ENCODE measurements around the gene CPPED1. TPM values are rescaled to one million over a fixed set of nuclear protein-coding genes. Genes with fewer than 3 reads are reported as not detected.

CPPED1 gene
- total RNA-seq, 1 experiment from 2014 or later: 8.1 TPM

DNA sequence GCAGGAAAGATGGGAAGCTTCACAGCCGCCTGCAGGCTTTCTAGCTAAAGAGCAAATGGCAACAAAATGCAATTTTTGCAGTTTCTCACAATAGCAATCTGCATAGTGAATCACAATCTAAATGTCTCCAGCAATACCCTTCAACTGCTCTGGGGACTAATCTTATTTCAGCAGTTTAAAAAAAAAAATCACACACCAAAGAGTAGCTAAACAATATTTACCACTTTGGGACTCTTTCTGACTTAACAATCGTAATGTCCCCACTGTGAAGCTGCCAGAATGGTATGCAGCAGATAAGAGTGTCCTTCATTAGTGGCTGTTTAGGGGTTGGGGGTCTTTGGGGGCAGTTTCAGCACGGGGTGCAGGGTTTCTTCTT, 9.8 kb downstream of the CPPED1 start:
- no peaks in the 10 kb centered on the region for H3K9me2 ChIP-seq (ENCODE audit: insufficient read depth)
- intact Hi-C loops (cut with micrococcal nuclease): no loop called here
- H2AFZ ChIP-seq (ENCODE audit: low read depth, low read length, poor library complexity, severe bottlenecking): no peak overlapping the region
- ChIA-PET POLR2A (no interaction called here), CTCF (no interaction called here), RAD21 (ENCODE audit: low non-redundant PET in 1 of 2, low total read pairs in 2 of 2, uncharacterized antibody in 2 of 2, unreplicated experiment in 2 of 2) (no interaction called here)
- H3K4me1 ChIP-seq (ENCODE audit: control insufficient read depth in 1 of 2, insufficient read depth in 2 of 2, low read length in 2 of 2): peaks cover 0 to 7% of the 10 kb centered on the region in 2 experiments; a peak in 1 of 4 replicates
- no peak for ATAC-seq
- TF ChIP-seq FOSL1 (IDR thresholded peaks at IDR 0.05; ENCODE audit: low read depth) (no peak), ZFX (IDR thresholded peaks at IDR 0.05) (no peak), EGR1 (IDR thresholded peaks at IDR 0.05; ENCODE audit: low read depth) (no peak), YY1 (IDR thresholded peaks at IDR 0.05; ENCODE audit: extremely low read depth, insufficient replicate concordance, low read depth, low read length) (no peak), POLR2A (IDR thresholded peaks at IDR 0.05; ENCODE audit: borderline replicate concordance, extremely low read depth, insufficient read depth, insufficient read length) (no peak), SRF (IDR thresholded peaks at IDR 0.05; ENCODE audit: low read depth) (no peak), ZNF274 (IDR thresholded peaks at IDR 0.05; ENCODE audit: low read depth, low read length) (no peak), TCF7L2 (IDR thresholded peaks at IDR 0.05; ENCODE audit: borderline replicate concordance, extremely low read depth, insufficient read depth, insufficient read length) (no peak), ELF1 (IDR thresholded peaks at IDR 0.05; ENCODE audit: borderline replicate concordance, low read depth) (no peak), SIN3A (IDR thresholded peaks at IDR 0.05; ENCODE audit: low read depth) (no peak), CBX3 (IDR thresholded peaks at IDR 0.05; ENCODE audit: low read depth) (no peak), RAD21 (IDR thresholded peaks at IDR 0.05; ENCODE audit: low read depth) (no peak)
- TF ChIP-seq, protein P1, sequence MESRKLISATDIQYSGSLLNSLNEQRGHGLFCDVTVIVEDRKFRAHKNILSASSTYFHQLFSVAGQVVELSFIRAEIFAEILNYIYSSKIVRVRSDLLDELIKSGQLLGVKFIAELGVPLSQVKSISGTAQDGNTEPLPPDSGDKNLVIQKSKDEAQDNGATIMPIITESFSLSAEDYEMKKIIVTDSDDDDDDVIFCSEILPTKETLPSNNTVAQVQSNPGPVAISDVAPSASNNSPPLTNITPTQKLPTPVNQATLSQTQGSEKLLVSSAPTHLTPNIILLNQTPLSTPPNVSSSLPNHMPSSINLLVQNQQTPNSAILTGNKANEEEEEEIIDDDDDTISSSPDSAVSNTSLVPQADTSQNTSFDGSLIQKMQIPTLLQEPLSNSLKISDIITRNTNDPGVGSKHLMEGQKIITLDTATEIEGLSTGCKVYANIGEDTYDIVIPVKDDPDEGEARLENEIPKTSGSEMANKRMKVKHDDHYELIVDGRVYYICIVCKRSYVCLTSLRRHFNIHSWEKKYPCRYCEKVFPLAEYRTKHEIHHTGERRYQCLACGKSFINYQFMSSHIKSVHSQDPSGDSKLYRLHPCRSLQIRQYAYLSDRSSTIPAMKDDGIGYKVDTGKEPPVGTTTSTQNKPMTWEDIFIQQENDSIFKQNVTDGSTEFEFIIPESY (IDR thresholded peaks at IDR 0.05; ENCODE audit: extremely low read depth, insufficient replicate concordance, low read length): no peak
- TF ChIP-seq, protein P2, sequence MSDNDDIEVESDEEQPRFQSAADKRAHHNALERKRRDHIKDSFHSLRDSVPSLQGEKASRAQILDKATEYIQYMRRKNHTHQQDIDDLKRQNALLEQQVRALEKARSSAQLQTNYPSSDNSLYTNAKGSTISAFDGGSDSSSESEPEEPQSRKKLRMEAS (IDR thresholded peaks at IDR 0.05): no peak
- TF ChIP-seq, protein P3, sequence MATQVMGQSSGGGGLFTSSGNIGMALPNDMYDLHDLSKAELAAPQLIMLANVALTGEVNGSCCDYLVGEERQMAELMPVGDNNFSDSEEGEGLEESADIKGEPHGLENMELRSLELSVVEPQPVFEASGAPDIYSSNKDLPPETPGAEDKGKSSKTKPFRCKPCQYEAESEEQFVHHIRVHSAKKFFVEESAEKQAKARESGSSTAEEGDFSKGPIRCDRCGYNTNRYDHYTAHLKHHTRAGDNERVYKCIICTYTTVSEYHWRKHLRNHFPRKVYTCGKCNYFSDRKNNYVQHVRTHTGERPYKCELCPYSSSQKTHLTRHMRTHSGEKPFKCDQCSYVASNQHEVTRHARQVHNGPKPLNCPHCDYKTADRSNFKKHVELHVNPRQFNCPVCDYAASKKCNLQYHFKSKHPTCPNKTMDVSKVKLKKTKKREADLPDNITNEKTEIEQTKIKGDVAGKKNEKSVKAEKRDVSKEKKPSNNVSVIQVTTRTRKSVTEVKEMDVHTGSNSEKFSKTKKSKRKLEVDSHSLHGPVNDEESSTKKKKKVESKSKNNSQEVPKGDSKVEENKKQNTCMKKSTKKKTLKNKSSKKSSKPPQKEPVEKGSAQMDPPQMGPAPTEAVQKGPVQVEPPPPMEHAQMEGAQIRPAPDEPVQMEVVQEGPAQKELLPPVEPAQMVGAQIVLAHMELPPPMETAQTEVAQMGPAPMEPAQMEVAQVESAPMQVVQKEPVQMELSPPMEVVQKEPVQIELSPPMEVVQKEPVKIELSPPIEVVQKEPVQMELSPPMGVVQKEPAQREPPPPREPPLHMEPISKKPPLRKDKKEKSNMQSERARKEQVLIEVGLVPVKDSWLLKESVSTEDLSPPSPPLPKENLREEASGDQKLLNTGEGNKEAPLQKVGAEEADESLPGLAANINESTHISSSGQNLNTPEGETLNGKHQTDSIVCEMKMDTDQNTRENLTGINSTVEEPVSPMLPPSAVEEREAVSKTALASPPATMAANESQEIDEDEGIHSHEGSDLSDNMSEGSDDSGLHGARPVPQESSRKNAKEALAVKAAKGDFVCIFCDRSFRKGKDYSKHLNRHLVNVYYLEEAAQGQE (IDR thresholded peaks at IDR 0.05; ENCODE audit: low read depth): no peak
- no peaks in the 10 kb centered on the region for H3K9me3 ChIP-seq (ENCODE audit: control insufficient read depth in 1 of 2, insufficient read depth in 1 of 2, low read depth in 1 of 2, low read length in 2 of 2)
- no TSS peak for BruUV-seq (replicated peaks)
- no peak overlapping the region for H3K4me3 ChIP-seq (replicated peaks in 1 of 2; ENCODE audit: low read depth in 1 of 2, low read length in 2 of 2)
- no peak overlapping the region for H3K27ac ChIP-seq (ENCODE audit: low read depth, low read length)
- no peak for DNase-seq (ENCODE audit: low read depth, low spot score)
- no peaks in the 10 kb centered on the region for H3K27me3 ChIP-seq (ENCODE audit: insufficient read depth, low read length)
- H3K9ac ChIP-seq (ENCODE audit: low read length): no peak overlapping the region
- H3K4me2 ChIP-seq (ENCODE audit: low read length): no peak overlapping the region
- H3K79me2 ChIP-seq (ENCODE audit: insufficient read depth, low read length): no peaks in the 10 kb centered on the region
- no peaks in the 10 kb centered on the region for H3K36me3 ChIP-seq (ENCODE audit: control insufficient read depth in 1 of 2, insufficient read depth in 2 of 2, low read length in 2 of 2)
- H4K20me1 ChIP-seq (ENCODE audit: insufficient read depth): no peaks in the 10 kb centered on the region
